H9 (cell line): ENCODE measurements around the gene MLLT6. TPM values are rescaled to one million over a fixed set of nuclear protein-coding genes. Genes with fewer than 3 reads are reported as not detected.

Experiments
- DNase-seq: peaks from one replicate; pipeline ENCODE4 v3.0.0-alpha.2; 2017
- H2AFZ ChIP-seq: one replicate; pipeline ENCODE4 v1.6.1; 2013; ENCODE audit warnings: mild to moderate bottlenecking, low read length, control low read depth, moderate library complexity
- H2AK5ac ChIP-seq: 2 replicates; pipeline ENCODE4 v1.6.1; 2013; ENCODE audit warnings: low read length, control low read depth, mixed read lengths; ENCODE audit not compliant: insufficient read length
- H2BK120ac ChIP-seq: one replicate; pipeline ENCODE4 v1.6.1; 2013; ENCODE audit warnings: low read depth, mild to moderate bottlenecking, low read length, control low read depth, inconsistent platforms; ENCODE audit not compliant: poor library complexity, severe bottlenecking
- H2BK12ac ChIP-seq: 2 replicates; pipeline ENCODE4 v1.6.1; 2013; ENCODE audit warnings: low read length, control low read depth, mixed read lengths, low read depth; ENCODE audit not compliant: insufficient read length
- H2BK15ac ChIP-seq: 2 replicates; pipeline ENCODE4 v1.6.1; 2013; ENCODE audit warnings: low read depth, low read length, control low read depth
- H2BK20ac ChIP-seq: one replicate; pipeline ENCODE4 v1.6.1; 2013; ENCODE audit warnings: low read depth, mild to moderate bottlenecking, low read length, control low read depth, inconsistent platforms; ENCODE audit not compliant: poor library complexity, severe bottlenecking
- H2BK5ac ChIP-seq: 2 replicates; pipeline ENCODE4 v1.6.1; 2013; ENCODE audit warnings: low read length, control low read depth, mixed read lengths; ENCODE audit not compliant: insufficient read length
- H3K14ac ChIP-seq: 2 replicates; pipeline ENCODE4 v1.6.1; 2013; ENCODE audit warnings: low read length, control low read depth; ENCODE audit not compliant: insufficient read depth
- H3K18ac ChIP-seq: 2 replicates; pipeline ENCODE4 v1.6.1; 2013; ENCODE audit warnings: low read depth, mild to moderate bottlenecking, mixed read lengths, low read length, control low read depth; ENCODE audit not compliant: insufficient read length
- H3K23ac ChIP-seq: 2 replicates; pipeline ENCODE4 v1.6.1; 2013; ENCODE audit warnings: low read length, control low read depth, mixed read lengths, low read depth; ENCODE audit not compliant: insufficient read length
- H3K23me2 ChIP-seq: 2 replicates; pipeline ENCODE4 v1.6.1; 2013; ENCODE audit warnings: low read depth, mild to moderate bottlenecking, mixed read lengths, low read length, control low read depth; ENCODE audit not compliant: insufficient read length, poor library complexity, severe bottlenecking
- H3K27ac ChIP-seq: 2 replicates; pipeline ENCODE4 v1.5.1; 2013; ENCODE audit warnings: low read length, control low read depth, mixed read lengths, low read depth; ENCODE audit not compliant: insufficient read length
- H3K27me3 ChIP-seq: 2 replicates; pipeline ENCODE4 v1.6.1; 2013; ENCODE audit warnings: low read length, control low read depth, inconsistent platforms; ENCODE audit not compliant: insufficient read depth
- H3K4ac ChIP-seq: 2 replicates; pipeline ENCODE4 v1.6.1; 2013; ENCODE audit warnings: low read depth, mild to moderate bottlenecking, control low read depth, inconsistent platforms, low read length, moderate library complexity
- H3K4me1 ChIP-seq: 2 replicates; pipeline ENCODE4 v1.6.1; 2013; ENCODE audit warnings: low read length, control low read depth, inconsistent platforms; ENCODE audit not compliant: insufficient read depth
- H3K4me2 ChIP-seq: 2 replicates; pipeline ENCODE4 v1.6.1; 2013; ENCODE audit warnings: low read length, control low read depth, mixed read lengths; ENCODE audit not compliant: insufficient read length, insufficient read depth
- H3K56ac ChIP-seq: 2 replicates; pipeline ENCODE4 v1.6.1; 2013; ENCODE audit warnings: low read depth, mild to moderate bottlenecking, mixed read lengths, low read length, control low read depth; ENCODE audit not compliant: insufficient read length
- H3K79me1 ChIP-seq: 2 replicates; pipeline ENCODE4 v1.6.1; 2013; ENCODE audit warnings: low read depth, mild to moderate bottlenecking, moderate library complexity, low read length, control low read depth, inconsistent platforms; ENCODE audit not compliant: insufficient read depth, poor library complexity, severe bottlenecking
- H3K79me2 ChIP-seq: 2 replicates; pipeline ENCODE4 v1.6.1; 2013; ENCODE audit warnings: low read length, control low read depth, inconsistent platforms; ENCODE audit not compliant: insufficient read depth
- H3K9ac ChIP-seq: 2 replicates; pipeline ENCODE4 v1.6.1; 2013; ENCODE audit warnings: low read length, control low read depth, mixed read lengths; ENCODE audit not compliant: insufficient read length; ENCODE audit errors: extremely low read depth
- H3K9me3 ChIP-seq: one replicate; pipeline ENCODE4 v1.6.1; 2013; ENCODE audit warnings: low read depth, low read length, inconsistent platforms; ENCODE audit not compliant: control insufficient read depth
- H3T11ph ChIP-seq: one replicate; pipeline ENCODE4 v1.6.1; 2013; ENCODE audit warnings: mild to moderate bottlenecking, low read length, control low read depth, inconsistent platforms
- H4K20me1 ChIP-seq: one replicate; pipeline ENCODE4 v1.6.1; 2013; ENCODE audit not compliant: control insufficient read depth, insufficient read length, insufficient read depth
- H4K5ac ChIP-seq: 2 replicates; pipeline ENCODE4 v1.6.1; 2013; ENCODE audit warnings: low read depth, mild to moderate bottlenecking, mixed read lengths, low read length, control low read depth; ENCODE audit not compliant: insufficient read length
- H4K8ac ChIP-seq: replicated peaks from 2 replicates; pipeline ENCODE4 v1.6.1; 2013; ENCODE audit warnings: low read length, control low read depth, mixed read lengths, low read depth; ENCODE audit not compliant: insufficient read length
- H4K91ac ChIP-seq: 2 replicates; pipeline ENCODE4 v1.6.1; 2013; ENCODE audit warnings: low read depth, mild to moderate bottlenecking, moderate library complexity, mixed read lengths, low read length, control low read depth; ENCODE audit not compliant: insufficient read length
- H3K27ac Mint-ChIP-seq, 3 experiments: 2 replicates in 2 of 3; 3 replicates in 1 of 3; pipeline ENCODE4 v1.8.0; 2020 to 2021; ENCODE audit warnings: mixed read lengths in 3 of 3, mild to moderate bottlenecking in 1 of 3, moderate library complexity in 1 of 3
- H3K27me3 Mint-ChIP-seq: 2 replicates; pipeline ENCODE4 v1.8.0; 2021; ENCODE audit warnings: low read depth, mild to moderate bottlenecking, moderate library complexity, mixed read lengths
- H3K36me3 Mint-ChIP-seq, 3 experiments: 2 replicates in 2 of 3; 3 replicates in 1 of 3; pipeline ENCODE4 v1.8.0; 2020 to 2021; ENCODE audit warnings: low read depth in 3 of 3, mixed read lengths in 3 of 3; ENCODE audit not compliant: insufficient read depth in 1 of 3
- H3K4me1 Mint-ChIP-seq, 2 experiments: 2 replicates each; pipeline ENCODE4 v1.8.0; 2020; ENCODE audit warnings: mixed read lengths in 2 of 2
- H3K4me3 Mint-ChIP-seq, 2 experiments: 2 replicates in 1 of 2; 3 replicates in 1 of 2; pipeline ENCODE4 v1.8.0; 2020 to 2021; ENCODE audit warnings: mild to moderate bottlenecking in 2 of 2, mixed read lengths in 2 of 2, moderate library complexity in 1 of 2
- H3K9me3 Mint-ChIP-seq, 2 experiments: 2 replicates in 1 of 2; 3 replicates in 1 of 2; pipeline ENCODE4 v1.8.0; 2020; ENCODE audit warnings: mild to moderate bottlenecking in 2 of 2, mixed read lengths in 2 of 2, moderate library complexity in 1 of 2
- WGBS: extraction: QIAGEN DNeasy Blood & Tissue Kit; methylation state at CpG from one replicate; pipeline ENCODE4 v1.1.7; 2013; ENCODE audit warnings: missing lambda C conversion rate, low lambda C conversion rate, mixed read lengths; ENCODE audit not compliant: insufficient read length; ENCODE audit errors: extremely low coverage; 5-methylcytosine and 5-hydroxymethylcytosine counted together
- total RNA-seq: library from RNA; stranded (reverse); gene quantifications from 2 replicates; pipeline ENCODE4 v1.2.1, GENCODE V29; 2021
- TF ChIP-seq, protein P1 (sequence below): fragments of 200-600 bp; sonication (generic); conservative IDR thresholded peaks from 3 replicates; pipeline ENCODE4 v1.8.0; 2021; ENCODE audit warnings: antibody characterized with exemption, mild to moderate bottlenecking

MLLT6 gene
- total RNA-seq, 1 experiment from 2014 or later: 26.4 TPM

DNA sequence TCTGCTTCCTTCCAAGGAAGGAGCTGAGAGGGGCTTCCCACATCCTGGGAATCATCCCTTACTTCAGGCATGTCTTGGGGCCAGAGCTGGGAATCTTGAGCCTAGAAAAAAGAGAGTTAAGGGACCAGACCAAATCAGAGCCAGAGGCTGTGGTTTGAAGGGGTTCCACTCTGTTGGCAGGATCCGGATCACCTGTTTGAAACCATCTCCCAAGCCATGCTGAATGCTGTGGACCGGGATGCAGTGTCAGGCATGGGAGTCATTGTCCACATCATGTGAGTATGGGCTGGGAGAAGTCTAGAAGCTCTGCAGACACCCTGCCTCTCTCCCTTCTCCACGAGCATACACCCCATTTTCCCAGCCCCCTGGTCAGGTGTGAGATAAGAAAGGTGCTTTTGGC lies 57.2 kb downstream of the MLLT6 start:
- H3K56ac ChIP-seq: no peak overlapping the region
- no peaks in the 10 kb centered on the region for H3K79me2 ChIP-seq
- H3K14ac ChIP-seq: no peak overlapping the region
- no peak overlapping the region for H3K27ac ChIP-seq
- no peak overlapping the region for H4K8ac ChIP-seq
- Mint-ChIP-seq H3K9me3 (no peaks in the 10 kb centered on the region), H3K27ac (no peak overlapping the region), H3K4me3 (no peak overlapping the region), H3K36me3 (peaks cover 23 to 87% (median 68%) of the 10 kb centered on the region in 3 experiments), H3K4me1 (no peaks in the 10 kb centered on the region), H3K27me3 (no peaks in the 10 kb centered on the region; the same call in 1 of the 2 replicates)
- no peak overlapping the region for H3K4ac ChIP-seq
- H2AFZ ChIP-seq: no peak overlapping the region
- H3K9me3 ChIP-seq: no peaks in the 10 kb centered on the region
- no peak overlapping the region for H3K4me2 ChIP-seq
- H4K91ac ChIP-seq: no peak overlapping the region
- no CpG with 5 or more reads among the region's 3 CpGs for WGBS
- H3T11ph ChIP-seq: no peak overlapping the region
- H3K23ac ChIP-seq: no peak overlapping the region
- H3K9ac ChIP-seq: no peak overlapping the region
- no peak overlapping the region for H2BK15ac ChIP-seq
- no peak overlapping the region for H4K5ac ChIP-seq
- H2BK20ac ChIP-seq: no peak overlapping the region
- no peak overlapping the region for H2BK120ac ChIP-seq
- no peaks in the 10 kb centered on the region for H3K4me1 ChIP-seq
- no peaks in the 10 kb centered on the region for H3K27me3 ChIP-seq
- H3K79me1 ChIP-seq: no peaks in the 10 kb centered on the region
- H2BK12ac ChIP-seq: no peak overlapping the region
- H2BK5ac ChIP-seq: no peak overlapping the region
- no peaks in the 10 kb centered on the region for H4K20me1 ChIP-seq
- TF ChIP-seq, protein P1, sequence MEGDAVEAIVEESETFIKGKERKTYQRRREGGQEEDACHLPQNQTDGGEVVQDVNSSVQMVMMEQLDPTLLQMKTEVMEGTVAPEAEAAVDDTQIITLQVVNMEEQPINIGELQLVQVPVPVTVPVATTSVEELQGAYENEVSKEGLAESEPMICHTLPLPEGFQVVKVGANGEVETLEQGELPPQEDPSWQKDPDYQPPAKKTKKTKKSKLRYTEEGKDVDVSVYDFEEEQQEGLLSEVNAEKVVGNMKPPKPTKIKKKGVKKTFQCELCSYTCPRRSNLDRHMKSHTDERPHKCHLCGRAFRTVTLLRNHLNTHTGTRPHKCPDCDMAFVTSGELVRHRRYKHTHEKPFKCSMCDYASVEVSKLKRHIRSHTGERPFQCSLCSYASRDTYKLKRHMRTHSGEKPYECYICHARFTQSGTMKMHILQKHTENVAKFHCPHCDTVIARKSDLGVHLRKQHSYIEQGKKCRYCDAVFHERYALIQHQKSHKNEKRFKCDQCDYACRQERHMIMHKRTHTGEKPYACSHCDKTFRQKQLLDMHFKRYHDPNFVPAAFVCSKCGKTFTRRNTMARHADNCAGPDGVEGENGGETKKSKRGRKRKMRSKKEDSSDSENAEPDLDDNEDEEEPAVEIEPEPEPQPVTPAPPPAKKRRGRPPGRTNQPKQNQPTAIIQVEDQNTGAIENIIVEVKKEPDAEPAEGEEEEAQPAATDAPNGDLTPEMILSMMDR: no peak
- H3K23me2 ChIP-seq: no peaks in the 10 kb centered on the region
- no peak for DNase-seq
- no peak overlapping the region for H3K18ac ChIP-seq
- no peak overlapping the region for H2AK5ac ChIP-seq
